Lower leg skin (tissue), 3 donors: ENCODE results near the gene UNC13B.

Experiments used
- CTCF ChIP-seq, 3 donors: fragments of 450-650 bp; IDR thresholded peaks; one replicate each; pipeline ENCODE4 v1.5.1; 2016; ENCODE audit warnings: antibody characterized with exemption in 3 of 3, mild to moderate bottlenecking in 3 of 3, moderate library complexity in 2 of 3
- POLR2A ChIP-seq, 2 donors: fragments of 450-650 bp; IDR thresholded peaks; one replicate each; pipeline ENCODE4 v1.6.1; 2016 to 2017; ENCODE audit warnings: antibody characterized with exemption in 2 of 2, mild to moderate bottlenecking in 1 of 2, moderate library complexity in 1 of 2

GRCh38 chr9:35254984-35255857, 93.4 kb downstream of the UNC13B start:
- TF ChIP-seq CTCF (IDR thresholded peaks at IDR 0.05) (no peak), POLR2A (IDR thresholded peaks at IDR 0.05) (no peak)
